ENCODE measurements around the gene VRK3. TPM values are rescaled to one million over a fixed set of nuclear protein-coding genes. Genes with fewer than 3 reads are reported as not detected.

The VRK3 gene
- total RNA-seq, 1 experiment from 2014 or later = 27.3 TPM

DNA sequence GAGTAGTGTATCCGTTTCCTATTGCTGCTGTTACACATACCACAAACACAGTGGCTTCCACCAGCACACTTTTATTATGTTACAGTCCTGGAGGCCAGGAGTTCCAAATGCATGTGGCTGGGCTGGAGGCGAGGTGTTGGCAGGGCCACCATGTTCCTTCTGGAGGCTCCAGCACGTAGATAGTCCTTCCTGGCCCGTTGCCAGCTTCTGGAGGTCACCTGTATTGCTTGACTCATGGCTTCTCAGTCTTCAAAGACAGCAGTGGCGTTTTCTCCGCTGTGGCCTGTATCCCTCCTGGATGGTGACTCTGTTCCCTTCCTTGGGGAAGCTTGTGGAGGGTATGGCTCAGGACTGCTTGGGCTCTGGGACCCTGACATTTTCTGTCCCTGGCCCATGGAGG is 15.8 kb upstream of the VRK3 start:
- no peak for DNase-seq (ENCODE audit: low read depth, low spot score)
- in situ Hi-C loops (cut with HindIII; ENCODE audit: low pct_unique_long_range_greater_than_20kb, low sequenced_read_pairs) = no loop called here

DNA sequence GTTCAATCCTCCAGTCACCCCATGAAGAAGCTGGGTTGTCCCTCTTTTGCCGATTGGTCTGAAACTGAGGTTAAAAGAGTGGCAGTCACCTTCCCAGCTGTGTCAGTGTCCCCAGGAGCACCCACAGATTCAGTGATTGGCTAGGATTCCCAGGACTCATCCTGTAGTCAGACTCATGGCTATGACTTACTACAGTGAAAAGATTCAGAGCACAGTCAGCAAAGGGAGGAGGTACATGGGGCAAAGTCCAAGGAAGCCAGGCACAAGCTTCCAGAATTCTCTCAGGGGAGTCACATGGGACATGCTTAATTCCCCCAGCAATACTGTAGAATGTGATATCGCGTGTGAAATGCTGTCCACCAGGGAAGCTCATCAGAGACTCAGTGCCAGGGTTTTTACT is 14.8 kb upstream of the VRK3 start:
- in situ Hi-C loops (cut with HindIII; ENCODE audit: low pct_unique_long_range_greater_than_20kb, low sequenced_read_pairs) = no loop called here
- no peak for DNase-seq (ENCODE audit: low read depth, low spot score)

DNA sequence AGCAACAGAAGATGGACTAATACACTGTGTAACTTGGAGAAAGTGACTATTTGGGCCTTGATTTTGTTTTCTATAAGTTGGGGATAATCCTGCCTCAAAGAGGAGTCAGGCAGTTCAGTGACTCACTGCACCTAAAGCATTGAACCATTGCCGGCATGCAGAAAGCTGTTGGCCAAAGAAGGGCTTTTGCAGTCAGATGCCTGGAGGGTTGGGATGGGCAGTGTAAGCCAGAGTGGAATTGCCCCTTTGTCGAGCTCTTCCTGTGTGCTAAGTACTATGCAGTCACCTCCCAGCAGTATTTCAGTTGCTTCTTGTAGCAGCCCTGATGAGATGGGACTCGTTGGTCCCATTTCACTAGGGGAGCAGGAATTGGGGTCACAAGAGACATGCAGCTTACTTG is 11.7 kb upstream of the VRK3 start:
- in situ Hi-C loops (cut with HindIII; ENCODE audit: low pct_unique_long_range_greater_than_20kb, low sequenced_read_pairs) = no loop called here
- DNase-seq (ENCODE audit: low read depth, low spot score) = no peak

DNA sequence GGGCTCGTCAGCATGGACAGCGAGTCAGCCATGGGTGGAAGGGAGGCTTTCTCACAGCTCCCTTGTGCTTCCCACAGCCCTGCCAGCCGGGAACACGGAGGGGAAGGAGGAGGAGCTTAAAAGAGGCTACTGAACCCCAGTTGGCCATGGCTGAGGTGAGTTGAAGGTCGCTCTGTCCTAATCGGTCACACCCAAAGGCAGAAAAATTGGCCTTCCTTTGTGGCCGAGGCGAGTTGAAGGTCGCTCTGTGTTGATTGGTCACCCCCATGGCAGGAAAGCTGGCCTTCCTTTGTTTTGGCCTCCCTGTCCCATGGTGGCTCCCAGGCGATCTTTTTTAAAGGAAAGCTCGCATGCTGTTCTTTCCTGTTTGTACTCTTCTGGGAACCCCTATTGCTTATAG is 5.8 kb upstream of the VRK3 start:
- in situ Hi-C loops (cut with HindIII; ENCODE audit: low pct_unique_long_range_greater_than_20kb, low sequenced_read_pairs) = no loop called here
- no peak for DNase-seq (ENCODE audit: low read depth, low spot score)

DNA sequence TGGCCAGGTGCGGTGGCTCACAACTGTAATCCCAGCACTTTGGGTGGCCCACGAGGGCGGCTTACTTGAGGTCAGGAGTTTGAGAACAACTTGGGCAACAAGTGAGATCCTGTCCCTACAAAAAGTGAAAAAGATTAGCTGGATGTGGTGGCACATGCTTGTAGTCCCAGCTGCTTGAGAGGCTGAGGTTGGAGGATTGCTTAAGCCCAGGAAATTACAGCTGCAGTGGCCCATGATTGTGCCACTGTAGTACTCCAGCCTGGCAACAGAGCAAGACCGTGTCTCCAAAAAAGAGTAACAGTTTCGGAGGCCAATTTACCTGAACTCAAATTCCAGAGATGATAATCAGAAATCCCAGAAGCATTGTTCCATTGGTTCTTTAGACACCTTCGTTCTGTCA is 5.1 kb upstream of the VRK3 start:
- no peak for DNase-seq (ENCODE audit: low read depth, low spot score)
- in situ Hi-C loops (cut with HindIII; ENCODE audit: low pct_unique_long_range_greater_than_20kb, low sequenced_read_pairs) = no loop called here

DNA sequence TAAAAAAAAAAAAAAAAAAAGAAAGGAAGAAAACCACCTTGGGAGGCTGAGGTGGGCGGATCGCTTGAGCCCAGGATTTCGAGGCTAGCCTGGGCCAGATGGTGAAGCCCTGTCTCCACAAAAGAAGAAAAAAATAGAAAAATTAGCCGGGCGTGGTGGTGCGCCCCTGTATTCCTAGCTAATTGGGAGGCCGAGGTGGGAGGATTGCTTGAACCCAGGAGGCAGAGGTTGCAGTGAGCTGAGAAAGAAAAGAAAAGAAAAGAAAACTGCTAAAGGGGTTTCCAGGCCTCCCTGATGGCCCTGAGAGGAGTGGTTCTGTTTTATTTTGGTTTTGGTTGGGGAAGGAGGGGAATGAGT is 1.4 kb upstream of the VRK3 start:
- in situ Hi-C loops (cut with HindIII; ENCODE audit: low pct_unique_long_range_greater_than_20kb, low sequenced_read_pairs) = no loop called here
- DNase-seq (ENCODE audit: low read depth, low spot score) = no peak

DNA sequence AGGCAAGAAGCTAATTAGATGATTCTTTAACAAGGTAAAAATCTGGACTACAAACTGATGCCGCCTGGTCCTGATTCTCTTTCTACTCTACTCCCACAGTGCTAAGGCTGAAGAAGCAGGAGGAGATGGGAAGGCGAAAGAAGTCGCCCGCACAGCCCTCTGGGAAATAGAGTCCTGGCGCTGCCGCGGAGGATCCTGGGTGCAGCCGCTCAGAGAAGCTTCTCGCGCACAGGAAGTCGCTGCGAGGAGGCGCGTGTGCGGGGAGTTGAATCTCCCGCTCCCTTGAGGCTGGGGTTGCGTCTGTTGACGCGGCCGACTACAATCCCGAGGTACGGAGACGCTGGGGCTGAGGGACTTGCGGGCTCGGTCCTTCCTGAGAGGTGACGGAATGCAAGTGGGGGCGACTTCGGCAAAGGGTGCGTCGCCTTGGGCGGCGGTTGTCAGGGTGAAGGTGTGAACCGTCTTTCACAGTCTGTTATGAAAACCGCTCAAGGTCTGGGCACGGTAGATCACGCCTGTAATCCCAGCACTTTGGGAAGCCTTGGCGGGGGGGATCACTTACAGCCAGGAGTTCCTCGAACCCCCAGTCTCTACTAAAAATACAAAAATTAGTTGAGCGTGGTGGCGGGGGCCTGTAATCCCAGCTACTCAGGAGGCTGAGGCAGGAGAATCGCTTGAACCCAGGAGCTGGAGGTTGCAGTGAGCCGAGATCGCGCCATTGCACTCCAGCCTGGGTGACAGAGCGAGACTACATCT is 800 bp upstream of the VRK3 start, which contains the start of gene ZNF473:
Gene ZNF473, plus strand, starts transcription at position 212 of the 756 bp plus-strand sequence. CDS start 5,078 bp downstream, outside the sequence.
- DNase-seq (ENCODE audit: low read depth, low spot score) = peak; percentile 96
- in situ Hi-C loops (cut with HindIII; ENCODE audit: low pct_unique_long_range_greater_than_20kb, low sequenced_read_pairs) = no loop called here

DNA sequence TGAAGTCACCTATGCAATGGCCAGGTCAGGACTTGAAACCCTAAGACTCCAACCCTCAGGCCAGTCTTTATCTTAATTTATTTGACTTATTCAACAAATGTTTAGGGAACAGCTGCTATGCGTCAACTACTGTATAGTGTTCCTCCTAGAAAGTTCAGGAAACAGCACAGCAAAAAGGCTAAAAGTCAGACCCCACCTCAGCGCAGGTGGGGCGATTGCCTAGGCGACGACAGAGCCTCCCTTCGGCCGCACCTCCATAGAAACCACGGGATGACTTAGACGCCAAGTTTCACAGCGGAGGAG is 502 bp downstream of the VRK3 start:
- DNase-seq (ENCODE audit: low read depth, low spot score) = no peak
- in situ Hi-C loops (cut with HindIII; ENCODE audit: low pct_unique_long_range_greater_than_20kb, low sequenced_read_pairs) = no loop called here

DNA sequence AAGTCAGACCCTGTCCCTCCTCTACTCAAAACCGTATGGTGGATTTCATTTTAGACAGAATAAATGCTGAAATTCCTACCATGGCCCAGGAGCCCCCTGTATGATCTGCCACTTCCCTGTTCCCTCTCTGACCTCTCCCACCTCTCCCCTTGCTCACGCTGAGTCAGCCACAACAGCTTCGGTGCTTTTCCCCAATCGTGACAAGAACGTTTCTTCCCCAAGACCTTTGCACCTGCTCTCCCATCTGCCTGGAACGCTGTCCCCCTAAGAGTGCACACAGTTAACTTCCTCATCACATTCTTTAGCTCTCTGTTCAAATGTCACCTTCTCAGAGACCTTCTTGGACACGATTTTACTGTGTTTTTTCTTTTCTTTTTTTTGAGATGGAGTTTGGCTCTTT is 2.3 kb downstream of the VRK3 start:
- in situ Hi-C loops (cut with HindIII; ENCODE audit: low pct_unique_long_range_greater_than_20kb, low sequenced_read_pairs) = no loop called here
- no peak for DNase-seq (ENCODE audit: low read depth, low spot score)

DNA sequence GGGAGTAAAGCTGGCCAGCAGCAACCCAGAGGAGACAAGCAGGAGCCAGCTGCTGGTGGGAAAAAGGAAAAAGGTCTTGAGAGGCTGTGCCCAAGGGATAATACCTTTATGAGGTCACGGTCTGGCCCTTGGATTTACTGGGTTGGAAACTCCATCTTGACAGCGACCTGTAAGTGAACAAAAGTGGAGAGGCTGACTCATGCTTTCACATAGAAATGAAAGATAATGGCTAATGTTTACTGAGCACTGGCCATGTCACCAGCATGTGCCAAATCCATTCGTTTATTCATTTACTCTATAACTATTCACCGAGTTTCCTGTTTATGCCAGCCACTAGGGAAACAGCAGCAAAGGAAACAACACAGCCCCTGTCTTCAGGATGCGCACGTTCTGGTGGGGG is 4.7 kb downstream of the VRK3 start:
- in situ Hi-C loops (cut with HindIII; ENCODE audit: low pct_unique_long_range_greater_than_20kb, low sequenced_read_pairs) = no loop called here
- no peak for DNase-seq (ENCODE audit: low read depth, low spot score)

DNA sequence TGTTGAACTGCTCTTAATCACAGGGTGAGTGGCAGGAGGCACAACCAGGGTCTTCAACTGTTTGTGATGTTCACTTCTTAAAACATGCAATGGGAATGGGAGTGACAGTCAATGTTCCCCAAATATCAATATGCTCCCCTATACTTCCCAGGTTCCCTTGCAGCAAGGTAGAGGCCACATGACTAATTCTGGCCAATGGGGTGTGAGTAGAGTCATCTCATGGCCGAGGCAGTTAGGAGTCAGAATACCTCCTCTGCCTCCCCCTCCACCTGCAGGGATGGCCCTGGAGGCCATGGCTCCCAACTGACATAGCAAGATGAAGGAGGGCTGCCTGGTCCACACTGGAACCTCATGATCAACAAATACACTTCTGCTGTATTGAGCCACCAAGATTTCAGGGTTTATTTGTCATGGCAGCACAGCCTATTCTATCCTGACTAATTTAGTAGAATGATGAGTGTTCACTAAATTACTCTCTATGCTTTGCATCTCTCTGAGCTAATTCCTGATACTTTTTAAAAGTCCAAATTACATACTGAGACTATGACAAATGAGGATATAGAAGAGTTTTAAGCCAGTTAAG is 8.9 kb downstream of the VRK3 start:
- DNase-seq (ENCODE audit: low read depth, low spot score) = no peak
- in situ Hi-C loops (cut with HindIII; ENCODE audit: low pct_unique_long_range_greater_than_20kb, low sequenced_read_pairs) = no loop called here

DNA sequence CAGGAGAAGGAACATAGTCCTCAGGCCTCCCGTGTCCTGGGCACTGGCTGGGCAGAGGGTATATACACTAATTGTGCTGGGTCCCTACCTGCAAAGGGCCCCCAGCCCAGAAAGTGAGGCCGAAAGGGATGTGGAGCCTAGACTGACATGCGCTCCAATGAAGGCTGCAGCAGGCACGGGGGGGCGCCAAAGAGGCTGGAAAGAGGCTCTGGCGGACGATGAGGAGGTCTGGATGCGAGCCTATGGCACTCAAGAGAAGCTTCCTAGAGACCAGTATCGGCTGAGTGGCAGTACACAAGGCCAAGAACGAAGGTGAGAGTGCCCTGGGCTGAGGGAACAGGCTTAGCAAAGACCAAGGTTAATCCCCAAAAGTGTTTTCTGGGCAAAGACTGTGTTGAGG is 16.6 kb downstream of the VRK3 start:
- in situ Hi-C loops (cut with HindIII; ENCODE audit: low pct_unique_long_range_greater_than_20kb, low sequenced_read_pairs) = no loop called here
- DNase-seq (ENCODE audit: low read depth, low spot score) = peak; percentile 57

DNA sequence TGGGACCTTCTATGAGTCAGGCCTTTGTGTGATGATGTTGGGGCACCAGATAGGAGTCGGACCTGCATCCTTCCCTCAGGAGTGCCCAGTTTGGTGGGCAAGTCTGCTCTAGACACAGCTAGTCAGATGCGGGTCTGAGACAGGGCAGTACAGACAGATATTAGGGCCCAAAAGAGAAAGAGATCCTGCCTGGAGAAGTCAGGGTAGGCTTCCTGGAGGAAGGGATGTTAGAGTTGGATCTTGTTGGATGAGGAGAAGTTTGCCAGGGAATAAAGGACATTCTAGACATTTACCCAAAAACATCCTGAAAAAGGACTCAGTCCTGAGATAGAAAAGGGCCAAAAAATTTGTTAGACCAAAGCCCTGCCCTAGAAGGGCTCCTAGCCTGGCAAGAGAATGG is 17.2 kb downstream of the VRK3 start:
- in situ Hi-C loops (cut with HindIII; ENCODE audit: low pct_unique_long_range_greater_than_20kb, low sequenced_read_pairs) = no loop called here
- DNase-seq (ENCODE audit: low read depth, low spot score) = no peak

DNA sequence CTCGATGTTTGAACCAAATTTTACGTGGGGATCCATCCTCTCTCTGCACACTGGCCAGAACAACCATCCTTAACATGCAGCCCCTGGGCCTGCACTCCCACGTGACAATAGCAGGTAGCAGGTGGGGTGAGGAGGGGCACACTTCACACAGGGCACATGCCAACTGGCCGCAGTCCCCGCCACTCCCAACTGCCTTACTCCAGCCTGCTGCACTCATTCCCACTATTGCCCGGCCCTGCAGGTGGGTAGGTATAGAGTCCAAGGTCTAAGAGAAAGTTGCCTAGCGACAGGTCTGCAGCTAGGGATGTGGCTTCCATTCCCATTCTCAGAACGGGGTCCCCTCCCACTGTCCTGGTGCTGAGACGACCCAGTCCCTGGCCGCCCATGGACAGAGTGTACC is 18.0 kb downstream of the VRK3 start:
- no peak for DNase-seq (ENCODE audit: low read depth, low spot score)
- in situ Hi-C loops (cut with HindIII; ENCODE audit: low pct_unique_long_range_greater_than_20kb, low sequenced_read_pairs) = no loop called here

DNA sequence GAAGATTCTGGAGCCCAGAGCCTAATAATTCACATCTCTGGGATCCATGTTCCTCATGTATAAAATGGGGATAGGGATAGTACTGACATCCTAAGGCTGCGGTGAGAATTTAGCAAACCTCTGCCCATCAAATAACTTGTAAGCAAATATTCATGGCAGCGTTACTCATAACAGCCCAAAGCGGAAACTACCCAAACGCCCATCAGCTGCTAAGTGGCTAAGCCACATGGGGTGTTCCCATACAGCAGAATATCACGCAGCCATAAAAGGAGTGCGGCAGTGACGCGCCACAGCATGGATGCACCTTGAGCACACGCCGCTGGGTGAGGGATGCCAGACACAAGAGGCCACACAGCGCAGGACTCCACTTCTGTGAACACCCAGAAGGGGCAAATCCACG is 19.7 kb downstream of the VRK3 start:
- in situ Hi-C loops (cut with HindIII; ENCODE audit: low pct_unique_long_range_greater_than_20kb, low sequenced_read_pairs) = no loop called here
- DNase-seq (ENCODE audit: low read depth, low spot score) = no peak

DNA sequence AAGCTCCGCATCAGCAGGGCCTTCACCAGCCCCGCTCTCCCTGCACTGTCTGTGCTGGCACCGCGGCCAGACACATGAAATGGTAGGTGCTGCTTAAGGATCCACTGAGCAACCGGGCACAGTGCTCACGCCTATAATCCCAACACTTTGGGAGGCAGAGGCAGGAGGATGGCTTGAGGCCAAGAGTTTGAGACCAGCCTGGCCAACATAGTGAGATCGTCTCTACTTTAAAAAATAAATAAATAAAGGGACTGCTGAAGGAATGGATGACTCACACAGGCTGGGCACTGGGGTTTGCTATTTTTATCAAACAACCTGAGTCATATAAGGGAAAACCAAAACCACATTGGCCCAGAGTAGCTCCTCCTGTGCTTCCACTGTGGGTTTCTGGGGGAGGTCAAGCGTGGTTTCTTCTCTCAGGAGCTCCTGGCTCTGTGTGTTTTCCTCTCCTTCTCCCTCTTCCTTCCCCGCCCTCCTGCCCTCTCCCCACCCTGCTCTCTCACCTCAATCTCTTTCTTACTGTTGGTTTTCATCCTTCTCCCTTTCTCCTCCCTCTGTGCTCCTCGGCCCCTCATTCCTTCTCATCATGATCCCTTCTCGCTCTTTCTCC is 21.3 kb downstream of the VRK3 start:
- in situ Hi-C loops (cut with HindIII; ENCODE audit: low pct_unique_long_range_greater_than_20kb, low sequenced_read_pairs) = no loop called here
- DNase-seq (ENCODE audit: low read depth, low spot score) = peak; percentile 34

DNA sequence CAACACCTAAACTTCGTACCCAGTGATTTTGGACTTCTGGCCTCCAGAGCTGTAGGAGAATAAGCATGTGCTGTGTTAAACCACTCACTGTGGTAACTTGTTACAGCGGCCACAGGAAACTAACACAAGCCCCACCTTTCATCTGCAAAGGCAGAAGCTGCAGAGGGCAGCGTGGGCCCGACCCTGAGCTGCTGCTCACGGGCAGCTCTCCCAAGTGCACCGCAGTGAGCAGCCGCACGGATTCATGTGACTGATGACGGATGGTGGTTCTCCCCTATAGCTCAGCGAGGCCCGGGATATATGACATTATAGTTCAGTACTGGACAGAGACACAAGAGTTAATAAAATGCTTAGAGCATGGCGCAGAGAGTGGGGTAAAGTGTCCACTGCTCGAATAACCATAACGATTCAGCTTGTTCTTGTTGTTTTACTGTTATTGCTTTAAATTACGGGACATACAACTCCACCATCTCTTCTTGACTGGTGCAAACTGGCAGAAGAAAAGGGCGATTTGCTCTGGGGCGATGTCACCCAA is 21.9 kb downstream of the VRK3 start:
- in situ Hi-C loops (cut with HindIII; ENCODE audit: low pct_unique_long_range_greater_than_20kb, low sequenced_read_pairs) = no loop called here
- no peak for DNase-seq (ENCODE audit: low read depth, low spot score)

DNA sequence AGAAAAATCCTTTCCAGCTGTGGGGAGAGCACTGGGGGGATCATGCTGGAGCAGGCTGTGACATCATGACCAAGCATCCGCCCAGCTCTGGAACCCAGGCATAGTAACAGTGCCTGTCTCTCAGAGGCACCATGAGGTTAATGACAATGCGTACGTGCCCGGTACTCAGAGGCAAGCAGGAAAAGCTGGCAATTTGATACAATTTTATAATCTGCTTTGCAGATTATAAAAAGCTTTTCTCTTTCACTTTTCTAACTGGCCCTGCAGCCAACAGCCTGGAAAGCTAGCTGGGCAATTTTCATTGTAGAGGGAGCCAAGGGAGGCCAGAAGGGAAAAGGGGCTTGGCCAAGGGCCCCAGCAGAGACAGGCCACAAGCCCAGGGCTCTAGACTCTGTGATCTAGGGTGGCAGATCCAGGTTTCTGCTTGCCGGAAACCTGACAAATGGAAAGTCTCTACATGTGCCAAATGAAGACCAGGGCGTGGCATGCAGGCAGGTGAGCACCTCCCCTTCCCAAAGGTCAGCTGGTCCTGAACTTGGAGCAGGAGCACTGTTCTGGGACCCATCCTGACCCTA is 22.7 kb downstream of the VRK3 start:
- in situ Hi-C loops (cut with HindIII; ENCODE audit: low pct_unique_long_range_greater_than_20kb, low sequenced_read_pairs) = no loop called here
- DNase-seq (ENCODE audit: low read depth, low spot score) = no peak

DNA sequence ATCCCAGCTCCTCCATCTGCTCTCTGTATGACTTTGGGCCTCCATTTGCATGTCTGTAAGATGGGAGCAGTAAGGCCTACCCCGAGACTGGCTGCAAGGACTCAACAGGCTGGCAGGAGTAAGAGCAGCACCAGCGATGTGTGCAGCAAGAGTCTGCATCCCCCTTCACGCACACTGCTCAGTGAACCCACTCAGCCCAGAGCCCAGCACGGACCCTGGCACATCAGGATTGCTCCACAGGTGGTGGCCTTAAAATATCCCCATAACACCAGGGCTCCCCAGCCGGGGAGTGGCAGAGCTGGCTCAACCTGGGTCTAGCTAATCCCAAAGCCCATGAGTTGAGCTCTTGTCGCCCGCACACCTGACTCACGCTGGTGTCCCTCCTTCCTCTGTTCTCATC is 23.4 kb downstream of the VRK3 start:
- in situ Hi-C loops (cut with HindIII; ENCODE audit: low pct_unique_long_range_greater_than_20kb, low sequenced_read_pairs) = no loop called here

More for the DNA sequence above, 23.4 kb downstream of the VRK3 start:
- DNase-seq (ENCODE audit: low read depth, low spot score) = no peak

Measured in SK-MEL-5 (cell line).